Measurements from ENCODE around the gene RNF133. TPM values are rescaled to one million over a fixed set of nuclear protein-coding genes. Genes with fewer than 3 reads are reported as not detected.

The RNF133 gene
- total RNA-seq, 8 experiments from 2014 or later, result 0.16 to 0.78 (median 0.33) TPM; not detected in 2

DNA sequence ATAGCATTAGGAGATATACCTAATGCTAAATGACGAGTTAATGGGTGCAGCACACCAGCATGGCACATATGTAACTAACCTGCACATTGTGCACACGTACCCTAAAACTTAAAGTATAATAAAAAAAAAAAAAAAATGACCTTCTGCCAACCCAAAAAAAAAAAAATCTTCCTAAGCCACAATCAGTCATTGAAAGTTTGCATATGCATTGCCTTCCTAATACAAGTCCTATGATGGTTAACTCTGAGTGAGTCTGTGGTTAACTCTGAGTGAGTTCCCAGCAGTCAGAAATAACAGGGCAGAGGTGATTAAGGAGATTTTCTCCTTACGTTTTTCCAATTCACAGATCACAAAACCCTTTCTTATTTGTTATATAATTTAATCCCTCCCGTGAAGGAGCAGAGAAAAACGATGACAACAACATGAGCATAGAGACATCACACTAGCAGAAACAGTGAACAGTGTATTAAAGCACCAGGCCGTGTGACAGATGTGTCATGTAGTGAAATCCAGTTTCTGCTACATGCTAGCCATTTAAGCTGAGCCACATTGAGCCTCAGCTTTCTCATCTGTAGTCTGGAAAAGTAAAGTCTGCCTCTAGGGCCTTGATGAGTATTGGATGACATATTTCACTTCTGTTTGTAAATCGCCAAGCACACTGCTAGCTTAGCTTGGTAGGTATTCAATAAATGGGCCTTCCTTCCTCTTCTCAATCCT, 11.2 kb upstream of the RNF133 start:
- whole genome bisulfite sequencing, 10 experiments, result 13 to 87% (median 69%) methylated on average over 1 to 5 of the region's 7 CpGs; no CpG with 5 or more reads in 2 of the 10 experiments
- Histone ChIP-seq H3K27ac (no peak overlapping the region), H3K4me1 (replicated peaks in 1 of 2) (peaks cover 0 to 4% of the 10 kb centered on the region in 2 donors), H3K4me3 (no peak overlapping the region)
- no peak for ATAC-seq (replicated peaks in 6 of 8)
- in situ Hi-C loops (cut with MboI; ENCODE audit: low pct_unique_long_range_greater_than_20kb in 2 of 9, low sequenced_read_pairs in 9 of 9, unreplicated experiment in 9 of 9), result no loop called here

DNA sequence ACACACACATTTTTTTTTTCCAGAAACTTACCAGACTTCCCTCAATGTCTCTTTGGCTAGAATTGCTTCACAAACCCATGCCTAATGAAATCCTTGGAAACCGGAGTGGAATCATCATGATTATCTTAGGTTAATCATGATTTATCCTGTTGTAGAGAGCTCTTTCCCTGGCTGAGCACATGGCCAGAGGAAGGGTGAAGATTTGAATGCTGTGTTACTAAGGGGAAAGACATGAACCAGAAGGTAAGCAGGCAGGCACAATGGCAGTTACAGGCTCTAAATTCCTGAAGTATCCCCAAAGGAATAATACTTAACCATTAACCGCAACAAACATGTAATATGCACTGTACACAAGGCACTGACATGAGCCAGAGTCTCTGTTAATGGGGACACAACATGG, 7.9 kb upstream of the RNF133 start:
- Histone ChIP-seq H3K4me3 (no peak overlapping the region), H3K4me1 (replicated peaks in 1 of 2) (peaks cover 0 to 4% of the 10 kb centered on the region in 2 donors), H3K27ac (no peak overlapping the region)
- 17 to 100% (median 62%) methylated on average over 1 to 2 of the region's 2 CpGs; no CpG with 5 or more reads in 4 of the 10 experiments for WGBS, 10 experiments
- in situ Hi-C loops (cut with MboI; ENCODE audit: low pct_unique_long_range_greater_than_20kb in 2 of 9, low sequenced_read_pairs in 9 of 9, unreplicated experiment in 9 of 9), result no loop called here
- ATAC-seq (replicated peaks in 6 of 8), result peak in 2 of 8 experiments; percentile 44 to 55

DNA sequence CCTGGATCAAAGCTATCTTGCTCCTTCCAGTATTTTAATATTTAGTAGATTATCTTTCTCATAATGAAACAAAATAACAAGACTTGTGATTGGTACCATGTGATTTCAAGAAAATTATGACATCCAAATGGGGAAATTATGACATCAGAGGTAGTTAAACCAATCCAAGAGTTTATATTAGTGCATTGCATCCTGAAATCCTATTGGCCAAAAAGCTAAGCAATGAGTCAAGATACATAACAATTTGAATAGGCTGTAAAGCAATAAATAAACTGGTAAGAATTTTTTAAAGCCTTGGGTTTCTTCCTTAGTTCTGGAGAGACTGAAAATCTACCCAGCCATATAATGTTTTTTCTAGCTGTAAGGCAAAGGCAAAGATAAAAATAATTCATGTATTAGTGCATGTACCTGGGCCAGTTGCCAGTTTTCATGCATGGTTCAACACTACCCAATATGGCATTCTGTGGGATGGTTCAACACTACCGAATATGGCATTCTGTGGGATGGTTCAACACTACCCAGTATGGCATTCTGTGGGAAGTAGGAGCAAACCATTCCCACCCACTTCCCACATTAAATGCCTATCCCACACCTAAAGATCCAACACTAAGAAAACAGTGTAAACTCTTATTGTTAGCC, 4.1 kb upstream of the RNF133 start, which contains the start of gene RNF148:
TSS of gene RNF148 (minus strand) at position 51 of the 639 bp plus-strand sequence. CDS start 172 bp downstream, outside the sequence.
- no peak within 1 kb of the TSS for H3K4me3 ChIP-seq
- 50 to 100% methylated on average over 1 of the region's 1 CpG; no CpG with 5 or more reads in 8 of the 10 experiments for WGBS, 10 experiments
- no peak within 1 kb of the TSS for H3K27ac ChIP-seq
- in situ Hi-C loops (cut with MboI; ENCODE audit: low pct_unique_long_range_greater_than_20kb in 2 of 9, low sequenced_read_pairs in 9 of 9, unreplicated experiment in 9 of 9), result no loop called here
- H3K4me1 ChIP-seq (replicated peaks in 1 of 2), result peaks cover 0 to 4% of the 10 kb centered on the region in 2 donors
- ATAC-seq (replicated peaks in 6 of 8), result no peak

DNA sequence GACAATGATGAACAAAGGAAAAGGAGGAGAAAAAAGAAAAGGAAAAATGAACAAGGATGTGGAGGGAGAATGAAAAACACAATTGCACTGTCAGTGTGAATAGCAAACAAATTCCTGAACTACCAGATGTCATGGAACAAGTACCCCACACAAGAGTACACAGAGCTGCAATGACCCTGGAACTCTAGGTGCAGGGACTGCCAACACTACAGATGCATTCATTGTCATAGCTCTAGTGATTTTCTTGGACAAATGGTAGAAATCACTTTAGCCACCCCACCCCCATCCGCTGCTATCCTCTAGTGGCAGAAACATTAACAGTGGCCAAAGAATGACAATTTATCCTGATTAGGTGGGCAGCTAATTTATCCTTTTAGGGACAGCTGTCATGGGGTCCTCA, 3.1 kb downstream of the RNF133 start:
- Histone ChIP-seq H3K4me3 (no peak overlapping the region), H3K27ac (no peak overlapping the region), H3K4me1 (replicated peaks in 1 of 2) (peaks cover 0 to 9% of the 10 kb centered on the region in 2 donors)
- WGBS, 10 experiments, result 40 to 100% (median 60%) methylated on average over 1 of the region's 1 CpG; no CpG with 5 or more reads in 5 of the 10 experiments
- in situ Hi-C loops (cut with MboI; ENCODE audit: low pct_unique_long_range_greater_than_20kb in 2 of 9, low sequenced_read_pairs in 9 of 9, unreplicated experiment in 9 of 9), result no loop called here
- peak in 2 of 8 experiments; percentile 12 to 56 for ATAC-seq (replicated peaks in 6 of 8)

DNA sequence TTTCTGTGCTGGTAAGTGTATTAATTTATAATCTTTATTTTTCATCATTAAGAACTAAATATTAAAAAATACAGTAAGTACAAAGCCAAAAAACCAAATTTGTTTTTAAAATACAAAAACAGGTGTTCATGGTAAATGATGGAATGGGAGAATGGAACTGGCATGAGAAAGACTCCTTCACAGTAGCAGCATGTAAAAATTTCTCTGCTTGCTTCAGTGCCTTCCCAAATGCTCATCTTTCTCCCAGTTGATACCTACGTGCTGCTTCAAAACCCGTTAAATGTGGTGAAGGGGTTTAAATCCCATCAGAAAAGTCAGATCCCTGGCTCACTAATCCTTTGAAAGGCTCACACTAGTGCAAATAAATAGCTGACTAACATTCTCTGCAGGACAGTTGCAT, 4.2 kb downstream of the RNF133 start:
- 0 to 100% (median 63%) methylated on average over 1 to 2 of the region's 2 CpGs; no CpG with 5 or more reads in 4 of the 10 experiments for WGBS, 10 experiments
- ATAC-seq (replicated peaks in 6 of 8), result no peak
- Histone ChIP-seq H3K4me1 (replicated peaks in 1 of 2) (peaks cover 0 to 9% of the 10 kb centered on the region in 2 donors), H3K27ac (no peak overlapping the region), H3K4me3 (no peak overlapping the region)
- in situ Hi-C loops (cut with MboI; ENCODE audit: low pct_unique_long_range_greater_than_20kb in 2 of 9, low sequenced_read_pairs in 9 of 9, unreplicated experiment in 9 of 9), result no loop called here

DNA sequence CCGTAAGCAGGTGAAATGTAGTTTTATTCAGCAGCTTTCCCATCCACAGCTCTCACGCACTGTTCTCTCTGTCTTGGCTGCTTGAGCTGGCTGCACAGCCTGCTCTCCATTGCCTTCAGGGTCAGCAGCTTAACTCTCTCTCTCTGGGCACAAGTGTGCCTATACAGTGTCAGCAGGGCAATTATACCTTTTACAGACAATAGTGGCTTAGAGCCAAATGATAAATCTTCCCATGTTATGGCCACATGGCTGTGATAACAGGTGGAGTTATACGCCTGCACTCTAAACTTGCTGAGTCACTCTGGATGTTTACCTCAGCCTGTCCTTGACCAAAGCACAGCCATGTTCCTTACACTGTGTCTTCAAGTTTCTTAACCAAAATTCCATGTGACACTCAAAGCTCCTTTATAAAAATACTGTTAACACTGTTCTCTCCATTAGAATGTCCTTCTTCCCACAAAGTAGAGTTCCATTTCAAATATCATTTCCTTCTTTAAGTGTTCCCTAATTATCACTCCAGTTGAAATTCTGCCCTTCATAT, 6.1 kb downstream of the RNF133 start:
- Histone ChIP-seq H3K4me3 (no peak overlapping the region), H3K27ac (no peak overlapping the region), H3K4me1 (replicated peaks in 1 of 2) (peaks cover 0 to 9% of the 10 kb centered on the region in 2 donors)
- in situ Hi-C loops (cut with MboI; ENCODE audit: low pct_unique_long_range_greater_than_20kb in 2 of 9, low sequenced_read_pairs in 9 of 9, unreplicated experiment in 9 of 9), result no loop called here
- WGBS, 10 experiments, result 37 to 100% (median 86%) methylated on average over 1 to 2 of the region's 3 CpGs; no CpG with 5 or more reads in 2 of the 10 experiments
- ATAC-seq (replicated peaks in 6 of 8), result no peak

DNA sequence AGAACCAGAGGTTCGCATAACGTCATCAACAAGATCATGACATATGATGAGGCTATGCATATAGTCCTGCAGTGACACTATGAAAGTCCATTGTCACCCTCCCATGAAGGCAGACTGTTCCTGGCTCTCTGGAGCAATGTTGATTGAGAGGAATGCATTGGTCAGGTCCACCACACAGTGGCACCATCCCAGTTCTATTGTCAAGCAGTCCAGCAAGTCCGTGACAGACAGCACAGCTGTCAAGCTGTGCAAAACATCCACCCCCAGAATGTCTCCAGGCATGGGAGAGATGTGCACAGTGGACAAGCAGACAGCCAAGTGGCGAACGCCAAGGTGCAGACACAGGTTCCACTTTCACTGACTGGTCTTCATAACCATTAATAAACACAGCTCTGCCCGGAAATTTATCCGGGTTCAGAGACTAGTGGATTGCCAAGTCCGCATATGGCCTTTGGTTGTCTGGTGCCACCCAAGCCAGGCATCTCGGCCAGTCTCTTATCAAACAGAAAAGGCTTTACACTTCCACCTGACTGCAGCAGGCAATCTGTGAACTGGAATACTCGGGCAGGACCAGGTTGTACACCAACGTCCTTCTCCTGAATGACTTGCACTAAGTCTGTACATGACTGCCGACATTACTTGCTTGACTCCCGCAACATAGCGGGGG, 7.2 kb downstream of the RNF133 start:
- no peak for ATAC-seq (replicated peaks in 6 of 8)
- WGBS, 10 experiments, result 13 to 100% (median 89%) methylated on average over 1 to 5 of the region's 14 CpGs; no CpG with 5 or more reads in 2 of the 10 experiments
- Histone ChIP-seq H3K27ac (no peak overlapping the region), H3K4me1 (replicated peaks in 1 of 2) (peaks cover 0 to 9% of the 10 kb centered on the region in 2 donors), H3K4me3 (no peak overlapping the region)
- in situ Hi-C loops (cut with MboI; ENCODE audit: low pct_unique_long_range_greater_than_20kb in 2 of 9, low sequenced_read_pairs in 9 of 9, unreplicated experiment in 9 of 9), result no loop called here

DNA sequence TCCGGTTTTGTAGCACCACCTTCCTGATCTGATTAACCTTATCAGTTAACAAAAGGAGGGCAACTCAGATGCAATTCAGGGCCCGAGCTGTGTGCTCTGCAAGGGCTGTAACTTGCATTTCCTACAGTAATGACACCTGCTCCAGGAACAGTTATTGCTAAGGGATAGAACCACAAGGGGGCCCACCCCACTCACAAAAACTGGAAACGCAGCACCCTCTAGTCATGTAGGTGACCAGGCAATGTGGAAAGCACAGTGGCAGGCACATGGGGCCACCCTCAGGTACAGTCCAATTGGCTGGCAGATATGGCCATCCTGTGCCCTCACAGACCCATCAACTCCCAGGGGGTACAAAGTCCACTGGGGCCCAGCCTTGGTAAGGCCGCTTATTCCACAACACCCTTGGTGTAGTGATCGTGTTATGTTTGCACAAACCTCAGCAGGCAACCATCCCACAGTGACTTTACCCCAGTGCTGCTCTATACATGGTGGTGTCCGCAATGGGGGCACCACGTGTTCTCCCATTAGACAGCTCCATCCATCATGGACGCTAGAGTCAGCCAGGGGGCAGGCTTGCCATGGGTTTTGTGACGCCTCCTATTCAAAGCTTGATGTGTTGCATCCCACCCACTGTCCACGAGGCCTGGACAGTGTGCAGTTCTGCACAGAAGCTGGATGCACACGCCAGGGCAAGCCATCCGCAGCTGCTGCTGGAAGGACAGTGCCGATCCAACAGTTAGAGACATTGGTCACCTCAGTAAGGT, 9.4 kb downstream of the RNF133 start:
- in situ Hi-C loops (cut with MboI; ENCODE audit: low pct_unique_long_range_greater_than_20kb in 2 of 9, low sequenced_read_pairs in 9 of 9, unreplicated experiment in 9 of 9), result no loop called here
- H3K27ac ChIP-seq, result no peak overlapping the region
- H3K4me1 ChIP-seq (replicated peaks in 1 of 2), result no peaks in the 10 kb centered on the region
- no peak for ATAC-seq (replicated peaks in 6 of 8)
- no peak overlapping the region for H3K4me3 ChIP-seq
- WGBS, 10 experiments, result 0 to 100% (median 91%) methylated on average over 1 to 11 of the region's 13 CpGs; no CpG with 5 or more reads in 2 of the 10 experiments

DNA sequence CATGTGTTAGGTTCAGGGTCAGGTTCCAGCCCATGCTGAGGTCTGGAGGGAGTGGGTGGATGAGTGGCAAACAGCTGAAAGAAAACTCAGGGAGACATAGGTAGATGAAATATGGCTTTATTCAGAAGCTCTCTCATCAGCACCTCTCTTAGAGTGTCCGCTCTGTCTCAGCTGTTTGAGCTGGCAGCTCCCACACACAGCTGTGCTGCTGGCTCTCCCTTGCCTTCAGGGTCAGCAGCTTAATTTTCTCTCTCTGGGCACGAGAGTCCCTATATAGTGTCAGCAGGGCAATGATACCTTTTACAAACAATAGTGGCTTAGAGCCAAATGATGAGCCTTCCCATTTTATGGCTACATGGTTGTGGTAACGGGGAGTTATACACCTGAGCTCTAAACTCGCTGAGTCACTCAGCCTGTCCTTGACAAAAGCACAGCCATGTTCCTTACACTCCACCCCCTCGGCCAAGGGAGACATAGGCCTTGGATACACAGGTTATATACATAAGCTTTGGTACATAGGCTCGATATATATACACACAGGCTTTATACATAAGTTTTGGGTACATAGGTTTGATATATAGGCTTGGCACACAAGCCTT, 10.4 kb downstream of the RNF133 start:
- H3K4me1 ChIP-seq (replicated peaks in 1 of 2), result no peaks in the 10 kb centered on the region
- in situ Hi-C loops (cut with MboI; ENCODE audit: low pct_unique_long_range_greater_than_20kb in 2 of 9, low sequenced_read_pairs in 9 of 9, unreplicated experiment in 9 of 9), result no loop called here
- WGBS, 10 experiments, result 16 to 94% (median 46%) methylated on average over 1 to 4 of the region's 6 CpGs; no CpG with 5 or more reads in 2 of the 10 experiments
- ATAC-seq (replicated peaks in 6 of 8), result no peak
- no peak overlapping the region for H3K4me3 ChIP-seq
- no peak overlapping the region for H3K27ac ChIP-seq

DNA sequence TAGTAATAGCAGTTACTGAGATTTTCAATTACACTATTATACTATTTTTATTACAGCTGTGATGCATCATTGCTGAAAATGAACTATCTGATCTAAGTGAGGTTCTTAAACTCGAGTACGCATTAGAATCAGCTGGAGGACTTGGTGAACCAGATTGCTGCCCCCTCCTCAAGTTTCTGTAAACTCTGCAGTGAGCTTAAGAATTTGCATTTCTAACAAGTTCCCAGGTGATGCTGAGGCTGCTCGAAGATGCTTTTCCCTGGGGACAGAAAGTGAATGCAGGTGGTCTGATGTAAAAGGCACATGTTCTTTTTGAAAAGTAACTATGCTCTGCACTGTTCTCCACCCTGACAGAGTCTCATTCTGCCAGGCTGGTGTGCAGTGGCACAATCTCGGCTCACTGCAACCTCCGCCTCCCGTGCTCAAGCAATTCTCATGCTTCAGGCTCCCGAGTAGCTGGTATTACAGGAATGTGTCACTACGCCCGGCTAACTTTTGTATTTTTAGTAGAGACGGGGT, 12.5 kb downstream of the RNF133 start:
- whole genome bisulfite sequencing, 10 experiments, result 19 to 80% (median 52%) methylated on average over 1 to 9 of the region's 10 CpGs; no CpG with 5 or more reads in 2 of the 10 experiments
- in situ Hi-C loops (cut with MboI; ENCODE audit: low pct_unique_long_range_greater_than_20kb in 2 of 9, low sequenced_read_pairs in 9 of 9, unreplicated experiment in 9 of 9), result no loop called here
- no peak for ATAC-seq (replicated peaks in 6 of 8)

DNA sequence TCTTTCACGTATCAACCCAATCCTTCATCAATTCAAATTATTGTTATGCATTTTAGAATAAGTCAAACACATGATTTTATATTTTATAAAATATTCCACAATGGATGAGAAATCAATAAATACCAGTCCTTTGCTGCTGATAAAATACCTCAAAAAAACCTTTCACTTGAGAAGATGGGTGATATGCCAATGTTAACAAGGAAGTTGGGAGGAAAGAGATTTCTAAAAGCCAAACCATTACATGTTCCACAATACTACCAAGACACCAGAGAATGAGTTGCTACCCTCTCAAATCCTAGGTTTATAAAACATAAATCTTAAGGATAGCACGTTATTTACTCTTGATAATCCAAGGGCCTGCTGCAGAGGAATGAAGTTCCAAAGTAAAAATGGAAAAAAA, 14.4 kb downstream of the RNF133 start:
- 17 to 100% (median 50%) methylated on average over 1 to 2 of the region's 2 CpGs; no CpG with 5 or more reads in 1 of the 10 experiments for WGBS, 10 experiments
- Histone ChIP-seq H3K4me3 (no peak overlapping the region), H3K4me1 (replicated peaks in 1 of 2) (no peaks in the 10 kb centered on the region), H3K27ac (no peak overlapping the region)
- ATAC-seq (replicated peaks in 6 of 8), result no peak
- in situ Hi-C loops (cut with MboI; ENCODE audit: low pct_unique_long_range_greater_than_20kb in 2 of 9, low sequenced_read_pairs in 9 of 9, unreplicated experiment in 9 of 9), result no loop called here

More for the DNA sequence above, 12.5 kb downstream of the RNF133 start:
- Histone ChIP-seq H3K27ac (no peak overlapping the region), H3K4me1 (replicated peaks in 1 of 2) (no peaks in the 10 kb centered on the region), H3K4me3 (no peak overlapping the region)

Data from motor neuron (in vitro differentiated cells).